H1 (cell line): ENCODE data around the gene WFDC10A. TPM values are rescaled to one million over a fixed set of nuclear protein-coding genes. Genes with fewer than 3 reads are reported as not detected.

Experiments used
- CTCF ChIA-PET: fragments of 300-600 bp; sonication (Branson Sonifier 250); formaldehyde crosslinking; loops from one replicate; lab custom pipeline; 2021; ENCODE audit not compliant: partially characterized antibody; lab: Charles Lee
- POLR2A ChIA-PET: fragments of 300-600 bp; sonication (Branson Sonifier 250); formaldehyde crosslinking; loops from one replicate; lab custom pipeline; 2021; ENCODE audit warnings: inconsistent platforms; ENCODE audit not compliant: partially characterized antibody; lab: Charles Lee
- DNase-seq, 2 experiments: peaks; one replicate each; pipeline versions ENCODE4 v3.0.0 to v3.0.0-alpha.2; 2010 to 2022; ENCODE audit warnings: low spot score in 2 of 2, low read depth in 1 of 2, mixed read lengths in 1 of 2
- FAIRE-seq: peaks from 2 replicates; lab custom pipeline; 2011; peaks lifted over from hg19 to GRCh38; lab: Jason Lieb, UNC
- H2AFZ ChIP-seq: 2 replicates; pipeline ENCODE4 v1.8.1; 2012; ENCODE audit warnings: low read length, inconsistent platforms
- H2AK5ac ChIP-seq: 2 replicates; pipeline ENCODE4 v1.6.1; 2013; ENCODE audit warnings: low read depth, low read length
- H2BK120ac ChIP-seq: replicated peaks from 2 replicates; pipeline ENCODE3; 2013; ENCODE audit warnings: low read depth, low read length, inconsistent platforms
- H2BK12ac ChIP-seq: 2 replicates; pipeline ENCODE4 v1.6.1; 2013; ENCODE audit warnings: low read depth, low read length
- H2BK15ac ChIP-seq: 2 replicates; pipeline ENCODE4 v1.6.1; 2013; ENCODE audit warnings: low read length
- H2BK20ac ChIP-seq: 2 replicates; pipeline ENCODE4 v1.6.1; 2013; ENCODE audit warnings: low read length
- H2BK5ac ChIP-seq: 2 replicates; pipeline ENCODE4 v1.6.1; 2013; ENCODE audit warnings: low read depth, low read length
- H3K14ac ChIP-seq: 2 replicates; pipeline ENCODE4 v1.6.1; 2013; ENCODE audit warnings: inconsistent platforms; ENCODE audit not compliant: insufficient read length
- H3K18ac ChIP-seq: 2 replicates; pipeline ENCODE4 v1.6.1; 2013; ENCODE audit warnings: low read length; ENCODE audit errors: extremely low read depth
- H3K23ac ChIP-seq: 2 replicates; pipeline ENCODE4 v1.6.1; 2013; ENCODE audit warnings: inconsistent platforms; ENCODE audit not compliant: insufficient read length
- H3K23me2 ChIP-seq: 2 replicates; pipeline ENCODE4 v1.6.1; 2013; ENCODE audit warnings: low read depth, low read length
- H3K27ac ChIP-seq: 2 replicates; pipeline ENCODE4 v1.6.1; 2011; ENCODE audit warnings: low read depth, low read length, inconsistent platforms
- H3K27me3 ChIP-seq, 4 experiments: replicated peaks in 1 of 4; 1 replicate in 1 of 4; 2 replicates in 3 of 4; pipeline versions ENCODE4 v1.6.1 to v1.8.1; 2011 to 2013; ENCODE audit warnings: low read length in 3 of 4, mild to moderate bottlenecking in 3 of 4, inconsistent platforms in 2 of 4, mixed read lengths in 2 of 4, moderate library complexity in 1 of 4; ENCODE audit not compliant: control insufficient read depth in 3 of 4, insufficient read depth in 3 of 4; ENCODE audit errors: extremely low read depth in 1 of 4
- H3K36me3 ChIP-seq, 4 experiments: 2 replicates each; pipeline versions ENCODE4 v1.6.1 to v1.8.1; 2011 to 2013; ENCODE audit warnings: mild to moderate bottlenecking in 4 of 4, low read length in 3 of 4, moderate library complexity in 2 of 4, control low read depth in 1 of 4, inconsistent platforms in 1 of 4; ENCODE audit not compliant: insufficient read depth in 4 of 4, control insufficient read depth in 2 of 4
- H3K4ac ChIP-seq: replicated peaks from 2 replicates; pipeline ENCODE3; 2013; ENCODE audit warnings: low read length, low read depth, mixed read lengths, inconsistent platforms; ENCODE audit not compliant: insufficient read length
- H3K4me1 ChIP-seq, 4 experiments: replicated peaks in 1 of 4; 1 replicate in 1 of 4; 2 replicates in 3 of 4; pipeline versions ENCODE4 v1.6.1 to v1.8.1; 2011 to 2013; ENCODE audit warnings: low read length in 3 of 4, inconsistent platforms in 2 of 4, mixed read lengths in 1 of 4; ENCODE audit not compliant: insufficient read depth in 4 of 4, control insufficient read depth in 3 of 4
- H3K4me2 ChIP-seq, 2 experiments: 2 replicates each; pipeline versions ENCODE4 v1.6.1 to v1.8.1; 2011 to 2013; ENCODE audit warnings: low read depth in 2 of 2, low read length in 2 of 2, control low read depth in 1 of 2, inconsistent platforms in 1 of 2, mild to moderate bottlenecking in 1 of 2; ENCODE audit not compliant: insufficient read depth in 1 of 2
- H3K4me3 ChIP-seq, 4 experiments: fragments of 200-600, 300-600 bp in 1 of 4; sonication (generic), shearing (Covaris generic), sonication (Bioruptor Twin) in 1 of 4; 2 replicates each; pipeline versions ENCODE4 v1.5.1 to v1.8.1; 2011 to 2016; ENCODE audit warnings: low read length in 4 of 4, low read depth in 3 of 4, control low read depth in 2 of 4, inconsistent platforms in 2 of 4, mild to moderate bottlenecking in 2 of 4, mixed read lengths in 1 of 4, moderate library complexity in 1 of 4; ENCODE audit not compliant: insufficient read depth in 2 of 4; ENCODE audit errors: extremely low read depth in 1 of 4
- H3K56ac ChIP-seq: replicated peaks from 2 replicates; pipeline ENCODE3; 2013; ENCODE audit warnings: low read depth, mild to moderate bottlenecking, mixed read lengths, low read length, inconsistent platforms; ENCODE audit not compliant: insufficient read length
- H3K79me1 ChIP-seq: 2 replicates; pipeline ENCODE4 v1.6.1; 2013; ENCODE audit warnings: low read depth, low read length, control low read depth
- H3K79me2 ChIP-seq, 2 experiments: 2 replicates each; pipeline versions ENCODE4 v1.6.1 to v1.8.1; 2012 to 2013; ENCODE audit warnings: low read length in 2 of 2, mild to moderate bottlenecking in 2 of 2, inconsistent platforms in 1 of 2; ENCODE audit not compliant: insufficient read depth in 2 of 2, control insufficient read depth in 1 of 2
- H3K9ac ChIP-seq, 4 experiments: replicated peaks in 1 of 4; 1 replicate in 1 of 4; 2 replicates in 3 of 4; pipeline versions ENCODE4 v1.6.1 to v1.8.1; 2011 to 2013; ENCODE audit warnings: low read depth in 3 of 4, low read length in 3 of 4, control low read depth in 2 of 4, mild to moderate bottlenecking in 2 of 4, moderate library complexity in 2 of 4, inconsistent platforms in 1 of 4; ENCODE audit errors: extremely low read depth in 1 of 4
- H3K9me3 ChIP-seq, 2 experiments: 2 replicates each; pipeline versions ENCODE4 v1.6.1 to v1.8.1; 2012 to 2013; ENCODE audit warnings: mild to moderate bottlenecking in 2 of 2, moderate library complexity in 2 of 2, control low read depth in 1 of 2, inconsistent platforms in 1 of 2, low read depth in 1 of 2, low read length in 1 of 2, mixed read lengths in 1 of 2; ENCODE audit not compliant: insufficient read depth in 2 of 2
- H4K20me1 ChIP-seq, 2 experiments: replicated peaks in 1 of 2; 2 replicates each; pipeline versions ENCODE3 to v1.8.1; 2011 to 2013; ENCODE audit warnings: inconsistent platforms in 2 of 2, low read length in 2 of 2, mild to moderate bottlenecking in 1 of 2; ENCODE audit not compliant: insufficient read depth in 2 of 2, control insufficient read depth in 1 of 2
- H4K5ac ChIP-seq: 2 replicates; pipeline ENCODE4 v1.6.1; 2013; ENCODE audit warnings: low read length, low read depth, mixed read lengths, inconsistent platforms; ENCODE audit not compliant: insufficient read length
- H4K8ac ChIP-seq: 2 replicates; pipeline ENCODE4 v1.8.0; 2013; ENCODE audit warnings: mild to moderate bottlenecking, moderate library complexity, low read length, inconsistent platforms; ENCODE audit not compliant: insufficient read depth; ENCODE audit errors: extremely low read depth
- H4K91ac ChIP-seq: replicated peaks from 2 replicates; pipeline ENCODE3; 2013; ENCODE audit warnings: low read length, mixed read lengths, inconsistent platforms; ENCODE audit not compliant: insufficient read length
- CBX8 ChIP-seq: fragments of 300-800, 300-1000 bp; sonication (generic); IDR thresholded peaks from 2 replicates; pipeline ENCODE4 v1.7.1; 2016; ENCODE audit warnings: low read depth, low read length, borderline replicate concordance
- CEBPB ChIP-seq: IDR thresholded peaks from 2 replicates; pipeline ENCODE4 v1.6.1; 2012; ENCODE audit warnings: low read depth, low read length
- CTBP2 ChIP-seq: IDR thresholded peaks from 2 replicates; pipeline ENCODE4 v1.7.0; 2011; ENCODE audit warnings: borderline replicate concordance, mild to moderate bottlenecking, moderate library complexity, mixed read lengths, low read length; ENCODE audit not compliant: insufficient read depth, insufficient read length
- EP300 ChIP-seq, 2 experiments: IDR thresholded peaks; 1 replicate in 1 of 2; 2 replicates in 1 of 2; pipeline ENCODE4 v1.6.1; 2011 to 2012; ENCODE audit warnings: low read depth in 2 of 2, low read length in 2 of 2, mild to moderate bottlenecking in 2 of 2, borderline replicate concordance in 1 of 2, inconsistent platforms in 1 of 2, moderate library complexity in 1 of 2
- FOSL1 ChIP-seq: IDR thresholded peaks from 2 replicates; pipeline ENCODE4 v1.6.1; 2011; ENCODE audit warnings: mild to moderate bottlenecking, low read depth, low read length, moderate library complexity; ENCODE audit not compliant: insufficient read depth
- GABPA ChIP-seq: IDR thresholded peaks from 2 replicates; pipeline ENCODE4 v1.6.1; 2011; ENCODE audit warnings: mild to moderate bottlenecking, low read length, moderate library complexity, borderline replicate concordance; ENCODE audit not compliant: insufficient read depth
- POLR2A ChIP-seq, 2 experiments: IDR thresholded peaks; 1 replicate in 1 of 2; 2 replicates in 1 of 2; pipeline ENCODE4 v1.6.1; 2011; ENCODE audit warnings: low read depth in 2 of 2, low read length in 2 of 2, mild to moderate bottlenecking in 2 of 2; ENCODE audit errors: control extremely low read depth in 1 of 2
- SAP30 ChIP-seq: fragments of 300-600 bp; sonication (generic); IDR thresholded peaks from 2 replicates; pipeline ENCODE4 v1.7.1; 2012; ENCODE audit warnings: low read length, moderate library complexity, mild to moderate bottlenecking, inconsistent platforms; ENCODE audit not compliant: insufficient read depth, insufficient replicate concordance
- SIX5 ChIP-seq: IDR thresholded peaks from 2 replicates; pipeline ENCODE4 v1.6.1; 2011; ENCODE audit warnings: mild to moderate bottlenecking, low read depth, low read length
- SP4 ChIP-seq: IDR thresholded peaks from 2 replicates; pipeline ENCODE4 v1.6.1; 2012; ENCODE audit warnings: low read length, inconsistent platforms
- TAF1 ChIP-seq: IDR thresholded peaks from 2 replicates; pipeline ENCODE4 v1.6.1; 2011; ENCODE audit warnings: mild to moderate bottlenecking, low read depth, low read length
- TAF7 ChIP-seq: optimal IDR thresholded peaks from 2 replicates; pipeline ENCODE3; 2011; ENCODE audit warnings: low read depth, mild to moderate bottlenecking, inconsistent platforms, low read length, moderate library complexity, borderline replicate concordance
- TCF12 ChIP-seq: IDR thresholded peaks from 2 replicates; pipeline ENCODE4 v1.6.1; 2011; ENCODE audit warnings: low read depth, mild to moderate bottlenecking, low read length
- polyA plus RNA-seq, 7 experiments: library from polyadenylated mRNA; depleted of rRNA in 3 of 7; stranded (reverse) in 5 of 7; unstranded in 2 of 7; fragments of >200 nt in 5 of 7; fragments of 200-250 nt in 2 of 7; gene quantifications; 1 replicate in 5 of 7; 2 replicates in 1 of 7; 4 replicates in 1 of 7; pipeline versions ENCODE4 v1.2.1 to v1.2.3, GENCODE V29; 2011 to 2013; ENCODE audit warnings: missing spikeins in 2 of 7, mixed read lengths in 2 of 7
- total RNA-seq: library from RNA; stranded (reverse); fragmentation: NEBNext Ultra II Directional; extraction: Animal tissue kit (Norgen Biotek cat#: 25700); gene quantifications from 2 replicates; pipeline ENCODE4 v1.2.1, GENCODE V29; 2021
- TF ChIP-seq, protein P1 (sequence below): IDR thresholded peaks from 2 replicates; pipeline ENCODE4 v1.6.1; 2011; ENCODE audit warnings: low read length, improper control_type of control experiment

The WFDC10A gene
- total and polyA plus RNA-seq, 2 of the 8 experiments (the other 6 are each of a cell fraction or from before 2014, with no cell fraction given): not detected

DNA sequence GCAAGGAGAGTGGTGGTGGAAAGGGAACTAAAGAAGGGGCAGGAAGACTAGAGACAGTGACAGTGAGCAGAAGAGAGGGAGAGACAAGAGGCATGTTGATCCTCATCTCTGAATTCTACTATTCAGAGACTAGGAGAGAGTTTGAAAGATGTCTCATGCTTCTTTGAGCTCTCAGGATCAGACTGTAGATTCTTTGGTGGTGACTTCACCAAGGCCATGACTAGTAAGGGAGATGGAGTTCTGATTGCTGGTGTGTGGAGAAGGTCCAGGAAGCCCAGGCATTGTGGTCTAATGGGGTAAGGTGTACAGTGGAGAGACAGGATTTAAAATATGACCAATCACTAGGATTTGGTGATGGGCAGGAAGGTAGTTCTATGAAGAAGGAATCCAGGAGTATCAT, 832 bp downstream of the WFDC10A start:
- Histone ChIP-seq H4K20me1 (no peaks in the 10 kb centered on the region), H2BK15ac (no peak overlapping the region), H3K4me2 (no peak overlapping the region), H3K23me2 (no peaks in the 10 kb centered on the region; the same call in 1 of the 2 replicates), H3K79me1 (no peaks in the 10 kb centered on the region), H3K23ac (no peak overlapping the region), H2BK120ac (no peak overlapping the region), H4K91ac (no peak overlapping the region), H3K36me3 (no peaks in the 10 kb centered on the region), H3K4me3 (no peak overlapping the region), H3K9ac (no peak overlapping the region; a peak in 1 of 7 replicates), H3K4ac (no peak overlapping the region), H2AK5ac (no peak overlapping the region), H3K18ac (no peak overlapping the region), H3K56ac (no peak overlapping the region), H2AFZ (no peak overlapping the region), H2BK12ac (no peak overlapping the region), H4K8ac (no peak overlapping the region), H4K5ac (no peak overlapping the region), H3K27me3 (0 out of 7 replicates have a peak, but pooled peaks cover 0 to 2% (median 0%) of the 10 kb centered on the region in 4 experiments), H2BK20ac (no peak overlapping the region), H3K9me3 (no peaks in the 10 kb centered on the region), H3K14ac (no peak overlapping the region), H2BK5ac (no peak overlapping the region), H3K79me2 (no peaks in the 10 kb centered on the region), H3K27ac (no peak overlapping the region), H3K4me1 (peaks cover 0 to 2% (median 0%) of the 10 kb centered on the region in 4 experiments; a peak in 2 of 7 replicates)
- FAIRE-seq (no peak), DNase-seq (no peak)
- ChIA-PET CTCF (interaction anchor here (0.9 to 5.5 kb wide), 13 partner anchors 12 to 178 kb away, joined by 3 to 71 read pairs (median 4); partner anchors contain the start of gene EPPIN), POLR2A (no interaction called here)
- no peak for TF ChIP-seq TAF1
- no peak for TF ChIP-seq EP300 (IDR thresholded peaks at IDR 0.05; ENCODE audit: borderline replicate concordance in 1 of 2, low read depth in 2 of 2, low read length in 2 of 2)
- TF ChIP-seq, protein P1, sequence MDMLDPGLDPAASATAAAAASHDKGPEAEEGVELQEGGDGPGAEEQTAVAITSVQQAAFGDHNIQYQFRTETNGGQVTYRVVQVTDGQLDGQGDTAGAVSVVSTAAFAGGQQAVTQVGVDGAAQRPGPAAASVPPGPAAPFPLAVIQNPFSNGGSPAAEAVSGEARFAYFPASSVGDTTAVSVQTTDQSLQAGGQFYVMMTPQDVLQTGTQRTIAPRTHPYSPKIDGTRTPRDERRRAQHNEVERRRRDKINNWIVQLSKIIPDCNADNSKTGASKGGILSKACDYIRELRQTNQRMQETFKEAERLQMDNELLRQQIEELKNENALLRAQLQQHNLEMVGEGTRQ: no peak
- TF ChIP-seq TCF12: no peak
- no peak for TF ChIP-seq SIX5
- no peak for TF ChIP-seq SAP30
- no peak for TF ChIP-seq SP4
- TF ChIP-seq FOSL1: no peak
- no peak for TF ChIP-seq TAF7
- TF ChIP-seq POLR2A (IDR thresholded peaks at IDR 0.05; ENCODE audit: control extremely low read depth in 1 of 2, low read depth in 2 of 2, low read length in 2 of 2): no peak
- TF ChIP-seq CTBP2: no peak
- no peak for TF ChIP-seq CEBPB
- TF ChIP-seq GABPA: no peak
- no peak for TF ChIP-seq CBX8
